HG02885 (cell line): Measurements from ENCODE around the gene S100A7.
"Not testable (repeated sequence)": the region's sequence is repeated elsewhere in the genome, so short reads cannot be mapped to it uniquely, and the experiment has no call there.

Source experiments
- ATAC-seq: cut with Tn5 transposase; IDR thresholded peaks from one replicate; pipeline ENCODE4 v1.9.1; 2021; ENCODE audit warnings: mild to moderate bottlenecking; ENCODE audit not compliant: unreplicated experiment, poor library complexity

The S100A7 gene

GRCh38 chr1:153478047-153478691 is 17.7 kb upstream of the S100A7 start:
- no peak for ATAC-seq

GRCh38 chr1:153476491-153477093 is 16.1 kb upstream of the S100A7 start:
- no peak for ATAC-seq

DNA sequence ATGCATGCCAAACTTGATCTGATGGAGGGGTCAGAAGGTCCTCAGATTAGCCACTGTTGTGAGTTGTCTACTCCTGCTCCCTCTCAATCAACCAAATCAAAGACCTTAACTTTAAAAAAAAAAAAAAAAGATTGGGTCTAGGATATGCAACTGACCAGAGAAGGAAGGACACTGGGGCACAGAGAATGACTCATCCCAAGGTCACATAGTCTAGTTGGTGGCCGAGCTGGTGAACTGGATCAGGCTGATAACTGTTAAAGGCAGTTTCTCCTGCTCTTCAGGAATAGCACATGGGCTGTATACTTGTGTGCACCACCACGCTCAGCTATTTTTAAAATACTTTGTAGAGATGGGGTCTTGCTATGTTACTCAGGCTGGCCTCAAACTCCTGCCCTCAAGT is 14.8 kb upstream of the S100A7 start:
- ATAC-seq: no peak

DNA sequence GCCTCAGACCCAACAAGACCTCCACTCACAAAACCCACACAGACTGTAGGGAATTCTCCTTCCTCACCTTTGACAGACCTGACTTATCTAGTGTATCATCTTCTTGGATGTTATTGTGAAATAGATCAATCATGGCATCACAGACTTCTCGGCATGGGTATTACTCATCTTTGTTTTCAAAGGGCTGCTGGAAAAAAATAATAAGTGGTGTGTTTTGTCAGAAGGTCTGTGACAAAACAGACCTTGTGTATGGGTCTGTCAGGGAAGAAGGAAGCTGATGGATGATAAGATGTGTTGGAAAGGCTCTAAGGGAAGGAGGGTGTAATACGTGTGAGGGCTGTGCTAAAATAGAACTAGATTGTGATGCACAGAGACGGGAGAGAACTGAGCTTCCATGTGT is 13.9 kb upstream of the S100A7 start:
- no peak for ATAC-seq

GRCh38 chr1:153470707-153471106 is 10.3 kb upstream of the S100A7 start:
- ATAC-seq: no peak

DNA sequence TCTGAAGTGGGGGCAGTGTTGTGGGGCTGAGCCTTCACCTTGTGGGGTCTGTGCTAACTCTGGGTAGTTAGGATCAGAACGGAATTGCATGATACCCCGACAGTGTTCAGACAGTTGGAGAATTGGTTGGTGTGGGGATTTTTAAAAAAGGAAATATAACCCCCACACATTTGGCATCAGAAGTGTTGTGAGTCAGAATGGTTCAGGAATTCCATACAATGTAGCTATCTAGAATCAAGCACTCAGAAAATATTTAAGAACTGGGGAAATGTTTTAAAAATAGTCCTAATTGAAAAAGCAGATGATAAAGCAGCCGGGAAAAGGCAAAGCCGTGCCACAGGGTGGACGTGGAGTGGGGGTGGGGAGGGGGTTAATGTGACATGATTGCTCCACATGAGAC is 6.5 kb upstream of the S100A7 start:
- no peak for ATAC-seq

DNA sequence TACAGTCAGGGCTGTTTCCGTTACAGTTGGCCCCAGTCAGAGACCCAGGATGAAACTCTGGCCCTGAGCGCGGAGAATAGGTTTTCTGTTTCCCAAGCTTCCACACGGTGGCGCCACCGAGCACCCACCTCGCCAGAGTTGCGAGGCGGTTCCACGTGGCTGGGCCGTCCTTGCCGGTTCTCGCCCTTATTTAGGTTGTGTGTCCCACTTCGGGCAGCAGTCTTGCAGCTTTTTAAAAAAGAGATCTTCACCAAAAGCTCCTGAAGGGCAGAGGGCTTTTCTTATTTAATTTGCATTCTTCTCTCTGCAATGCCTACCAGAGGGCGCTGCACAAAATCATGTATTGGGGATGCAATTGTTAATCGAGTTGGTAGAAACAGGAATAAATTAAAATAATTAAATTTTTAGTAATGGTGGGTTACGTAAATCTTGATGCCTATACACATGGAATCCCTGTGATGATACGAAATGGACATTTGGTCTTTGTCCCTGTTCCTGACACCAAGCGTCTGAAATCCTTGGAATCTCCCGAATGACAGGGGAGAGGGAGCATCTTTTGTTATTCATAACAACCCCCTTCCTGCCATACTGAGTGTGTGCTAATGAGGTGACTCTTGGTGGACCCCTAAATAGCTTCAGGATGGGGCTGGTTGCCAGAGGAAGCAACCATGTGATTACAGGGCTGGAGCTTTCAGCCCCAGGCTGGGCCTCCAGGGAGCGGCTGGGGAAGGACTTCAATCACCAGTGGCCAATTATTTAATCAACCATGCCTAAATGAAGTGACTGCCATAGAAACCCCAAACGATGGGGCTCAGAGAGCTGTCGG is 5.6 kb upstream of the S100A7 start:
- no peak for ATAC-seq

DNA sequence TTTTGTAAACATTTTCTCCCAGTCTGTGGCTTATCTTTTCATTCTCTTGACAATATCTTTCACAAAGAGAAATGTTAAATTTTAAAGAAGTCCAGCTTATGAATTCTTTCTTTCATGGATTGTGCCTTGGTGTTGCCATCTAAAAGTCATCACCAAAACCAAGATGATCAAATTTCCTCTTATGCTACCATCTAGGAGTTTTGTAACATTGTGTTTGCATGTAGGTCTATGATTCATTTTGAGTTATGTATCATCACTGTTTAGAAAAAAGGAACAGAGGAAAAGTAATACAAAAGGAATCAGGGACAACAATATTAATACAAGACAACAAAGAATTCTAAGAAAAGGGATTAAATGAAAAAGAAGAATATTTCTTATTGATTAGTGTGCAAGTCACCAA is 2.3 kb upstream of the S100A7 start:
- not testable (repeated sequence) for ATAC-seq

DNA sequence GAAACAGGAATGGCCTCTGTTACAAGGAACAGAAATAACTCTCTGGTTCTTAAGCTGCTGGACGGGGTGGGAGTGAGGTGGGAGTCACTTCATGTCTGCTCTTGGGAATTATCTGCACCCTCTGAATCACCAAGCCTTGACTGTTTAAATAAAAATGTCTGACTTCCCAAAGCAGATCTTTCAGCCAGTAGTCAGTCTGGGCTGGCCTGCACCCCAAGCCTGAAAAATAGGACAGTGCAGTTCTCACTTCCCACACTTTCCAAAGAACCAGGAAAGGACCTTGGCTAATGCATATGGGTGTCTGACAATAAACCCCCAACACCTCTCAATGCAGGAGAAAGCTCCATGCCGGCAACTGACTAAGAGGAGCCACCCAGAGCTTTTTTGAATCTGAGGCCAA is 796 bp downstream of the S100A7 start:
- ATAC-seq: no peak

DNA sequence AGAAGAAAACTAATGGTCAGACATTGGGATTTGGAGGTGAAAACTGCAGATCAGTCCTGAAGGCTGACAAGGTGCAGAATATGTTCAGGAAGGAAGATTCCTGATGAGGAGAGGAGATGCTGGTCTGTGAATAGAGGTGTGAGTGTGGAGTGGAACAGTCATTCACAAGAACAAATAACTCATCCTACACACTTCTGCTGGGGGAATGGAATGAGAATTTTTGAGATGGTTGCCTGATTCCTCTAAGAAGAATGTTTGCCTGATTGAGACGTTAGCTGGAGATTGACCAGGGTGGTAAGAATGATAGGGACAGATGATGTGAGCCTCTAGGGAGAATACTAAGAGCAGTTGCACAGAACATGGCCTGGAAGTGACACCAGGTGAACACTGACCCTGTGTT is 4.1 kb downstream of the S100A7 start:
- no peak for ATAC-seq

DNA sequence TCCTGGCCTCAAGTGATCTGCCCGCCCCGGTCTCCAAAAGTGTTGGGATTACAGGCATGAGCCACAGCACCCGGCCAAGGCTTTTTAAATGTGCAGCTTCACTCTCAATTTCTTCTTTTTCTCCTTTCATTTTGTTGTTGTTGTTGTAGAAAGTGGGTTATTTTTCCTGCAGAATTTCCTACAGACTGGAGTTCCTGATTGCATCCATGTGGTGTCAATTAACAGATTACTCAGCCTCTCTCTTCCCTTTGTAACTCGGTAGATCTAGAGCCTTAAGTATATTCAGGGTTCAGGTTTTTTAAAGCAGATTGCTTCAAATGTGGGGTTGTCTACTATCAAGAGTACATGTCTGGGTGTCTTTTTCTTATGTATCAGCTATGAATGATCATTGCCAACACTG is 11.6 kb downstream of the S100A7 start:
- ATAC-seq: not testable (repeated sequence)

DNA sequence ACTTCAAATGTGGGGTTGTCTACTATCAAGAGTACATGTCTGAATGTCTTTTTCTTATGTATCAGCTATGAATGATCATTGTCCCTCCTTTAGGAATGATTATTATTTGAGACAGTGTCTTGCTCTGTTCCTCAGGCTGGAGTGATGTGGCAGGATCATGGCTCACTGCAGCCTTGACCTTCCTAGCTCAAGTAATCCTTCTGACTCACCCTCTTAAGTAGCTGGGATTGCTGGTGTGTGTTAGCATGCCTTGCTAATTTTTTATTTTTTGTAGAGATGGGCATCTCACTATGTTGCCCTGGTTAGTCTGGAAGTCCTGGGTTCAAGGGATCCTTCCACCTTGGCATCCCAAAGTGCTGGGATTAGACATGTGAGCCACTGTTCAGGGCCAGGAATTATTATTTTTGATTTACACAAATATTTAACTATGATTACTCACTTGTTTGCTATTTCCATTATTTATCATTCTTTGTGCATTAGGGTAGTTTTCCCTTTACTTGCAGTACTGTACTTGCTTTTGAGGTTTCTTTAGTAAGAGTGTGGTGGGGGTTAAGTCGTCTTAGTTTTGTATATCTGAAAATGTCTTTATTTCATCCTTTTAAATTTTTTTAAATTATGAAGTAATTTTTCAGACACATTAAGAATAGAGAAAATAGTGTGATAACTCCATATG is 12.8 kb downstream of the S100A7 start:
- no peak for ATAC-seq

GRCh38 chr1:153444078-153444477 is 16.4 kb downstream of the S100A7 start:
- no peak for ATAC-seq

DNA sequence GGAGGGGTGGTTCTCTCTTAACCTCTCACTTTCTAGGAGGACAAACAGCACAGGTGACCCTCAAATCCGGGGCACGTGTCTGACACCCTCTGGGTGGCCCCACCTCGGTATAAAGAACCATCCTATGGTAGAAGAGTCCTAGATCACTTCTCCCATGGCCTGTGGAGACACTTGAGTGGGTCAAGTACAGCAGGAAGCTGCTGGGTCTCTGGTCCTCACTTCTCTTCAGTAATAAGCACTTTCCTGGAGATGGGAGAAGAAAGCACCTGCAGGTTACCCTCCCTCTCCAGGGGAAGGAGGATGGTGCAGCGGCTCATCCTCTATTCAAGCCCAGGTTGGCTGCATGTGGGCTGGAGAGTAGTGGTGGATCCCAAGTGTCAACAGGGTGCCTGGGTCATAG is 17.0 kb downstream of the S100A7 start:
- ATAC-seq: no peak

GRCh38 chr1:153441238-153441755 is 19.2 kb downstream of the S100A7 start:
- ATAC-seq: no peak

- ATAC-seq: no peak
Observed at GRCh38 chr1:153439273-153439672, 21.2 kb downstream of the S100A7 start.

GRCh38 chr1:153438599-153438998 is 21.9 kb downstream of the S100A7 start:
- no peak for ATAC-seq

DNA sequence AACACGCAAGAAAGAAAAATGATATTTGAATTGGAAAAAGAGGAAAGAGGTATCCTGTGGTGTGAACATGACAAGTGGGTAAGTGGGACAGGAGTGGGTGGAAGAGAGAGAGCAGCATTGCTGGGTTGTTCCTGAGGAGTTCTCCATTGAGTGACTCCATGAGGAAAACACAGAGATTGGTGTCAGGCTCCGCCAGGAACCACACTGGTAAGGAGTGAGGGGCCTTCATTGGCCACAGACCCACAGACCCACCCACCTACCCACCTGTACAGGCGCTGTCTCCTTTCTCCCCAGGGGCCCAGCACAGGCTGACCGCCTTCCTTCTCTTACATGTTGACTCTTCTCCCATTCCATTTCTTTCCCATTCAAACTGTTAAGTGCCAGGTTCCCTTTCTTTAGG is 23.2 kb downstream of the S100A7 start:
- no peak for ATAC-seq

GRCh38 chr1:153434746-153435455 is 25.6 kb downstream of the S100A7 start:
- no peak for ATAC-seq
